Hepatocyte (in vitro differentiated cells): ENCODE data around the gene NUB1.

ENCODE experiments used
- EZH2 ChIP-seq: fragments of 200-600 bp; sonication (generic); IDR thresholded peaks from 2 replicates; pipeline ENCODE4 v1.6.1; 2016; ENCODE audit warnings: antibody characterized with exemption, mild to moderate bottlenecking, borderline replicate concordance
- EZH2phosphoT487 ChIP-seq: fragments of 200-600 bp; sonication (generic); IDR thresholded peaks from one replicate; pipeline ENCODE4 v1.6.1; 2018; ENCODE audit warnings: antibody characterized with exemption, mild to moderate bottlenecking, low read depth, moderate library complexity; ENCODE audit not compliant: unreplicated experiment, severe bottlenecking
- TF ChIP-seq, protein P1 (sequence below): fragments of 200-600 bp; sonication (generic); IDR thresholded peaks from 2 replicates; pipeline ENCODE4 v1.5.1; 2016; ENCODE audit warnings: antibody characterized with exemption, mild to moderate bottlenecking; ENCODE audit not compliant: poor library complexity

DNA sequence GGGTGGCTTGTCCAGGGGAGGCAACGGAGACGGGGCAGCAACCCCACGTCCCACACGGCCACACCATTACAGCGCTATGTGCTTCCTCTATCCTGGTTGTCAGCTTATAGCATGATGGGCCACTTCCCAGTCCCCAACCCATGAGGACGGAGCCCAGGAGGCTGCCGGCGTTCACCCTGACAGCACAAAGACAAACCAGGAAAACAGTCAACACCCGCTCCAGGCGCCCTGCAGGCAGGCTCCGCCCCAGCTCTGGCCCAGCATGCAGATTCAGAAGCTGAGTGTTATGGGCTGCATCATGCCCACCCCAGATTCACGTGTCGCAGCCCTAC lies 53.4 kb downstream of the NUB1 start:
- TF ChIP-seq, protein P1, sequence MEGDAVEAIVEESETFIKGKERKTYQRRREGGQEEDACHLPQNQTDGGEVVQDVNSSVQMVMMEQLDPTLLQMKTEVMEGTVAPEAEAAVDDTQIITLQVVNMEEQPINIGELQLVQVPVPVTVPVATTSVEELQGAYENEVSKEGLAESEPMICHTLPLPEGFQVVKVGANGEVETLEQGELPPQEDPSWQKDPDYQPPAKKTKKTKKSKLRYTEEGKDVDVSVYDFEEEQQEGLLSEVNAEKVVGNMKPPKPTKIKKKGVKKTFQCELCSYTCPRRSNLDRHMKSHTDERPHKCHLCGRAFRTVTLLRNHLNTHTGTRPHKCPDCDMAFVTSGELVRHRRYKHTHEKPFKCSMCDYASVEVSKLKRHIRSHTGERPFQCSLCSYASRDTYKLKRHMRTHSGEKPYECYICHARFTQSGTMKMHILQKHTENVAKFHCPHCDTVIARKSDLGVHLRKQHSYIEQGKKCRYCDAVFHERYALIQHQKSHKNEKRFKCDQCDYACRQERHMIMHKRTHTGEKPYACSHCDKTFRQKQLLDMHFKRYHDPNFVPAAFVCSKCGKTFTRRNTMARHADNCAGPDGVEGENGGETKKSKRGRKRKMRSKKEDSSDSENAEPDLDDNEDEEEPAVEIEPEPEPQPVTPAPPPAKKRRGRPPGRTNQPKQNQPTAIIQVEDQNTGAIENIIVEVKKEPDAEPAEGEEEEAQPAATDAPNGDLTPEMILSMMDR = no peak
- no peak for TF ChIP-seq EZH2phosphoT487
- TF ChIP-seq EZH2 = no peak
